ENCODE measurements around the gene ZMIZ1. TPM values are rescaled to one million over a fixed set of nuclear protein-coding genes. Genes with fewer than 3 reads are reported as not detected.

The ZMIZ1 gene
- total RNA-seq, 6 donors from 2014 or later, result 51.0 to 99.2 (median 91.8) TPM

- peak overlapping the region in 3 of 4 donors; percentile 42 to 80 (median 56) for H3K27ac ChIP-seq
- WGBS, 2 donors, result 82 to 100% methylated on average over 1 to 4 of the region's 4 CpGs
- no peak for DNase-seq
- H3K36me3 ChIP-seq, result peaks cover 0 to 32% (median 18%) of the 10 kb centered on the region in 4 donors
- H3K9me3 ChIP-seq, result no peaks in the 10 kb centered on the region
- no peak for TF ChIP-seq EP300 (IDR thresholded peaks at IDR 0.05)
- no peak for TF ChIP-seq POLR2AphosphoS5 (IDR thresholded peaks at IDR 0.05)
- TF ChIP-seq, protein P1, sequence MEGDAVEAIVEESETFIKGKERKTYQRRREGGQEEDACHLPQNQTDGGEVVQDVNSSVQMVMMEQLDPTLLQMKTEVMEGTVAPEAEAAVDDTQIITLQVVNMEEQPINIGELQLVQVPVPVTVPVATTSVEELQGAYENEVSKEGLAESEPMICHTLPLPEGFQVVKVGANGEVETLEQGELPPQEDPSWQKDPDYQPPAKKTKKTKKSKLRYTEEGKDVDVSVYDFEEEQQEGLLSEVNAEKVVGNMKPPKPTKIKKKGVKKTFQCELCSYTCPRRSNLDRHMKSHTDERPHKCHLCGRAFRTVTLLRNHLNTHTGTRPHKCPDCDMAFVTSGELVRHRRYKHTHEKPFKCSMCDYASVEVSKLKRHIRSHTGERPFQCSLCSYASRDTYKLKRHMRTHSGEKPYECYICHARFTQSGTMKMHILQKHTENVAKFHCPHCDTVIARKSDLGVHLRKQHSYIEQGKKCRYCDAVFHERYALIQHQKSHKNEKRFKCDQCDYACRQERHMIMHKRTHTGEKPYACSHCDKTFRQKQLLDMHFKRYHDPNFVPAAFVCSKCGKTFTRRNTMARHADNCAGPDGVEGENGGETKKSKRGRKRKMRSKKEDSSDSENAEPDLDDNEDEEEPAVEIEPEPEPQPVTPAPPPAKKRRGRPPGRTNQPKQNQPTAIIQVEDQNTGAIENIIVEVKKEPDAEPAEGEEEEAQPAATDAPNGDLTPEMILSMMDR (IDR thresholded peaks at IDR 0.05), result no peak
- TF ChIP-seq POLR2A (IDR thresholded peaks at IDR 0.05), result no peak
- no peak for ATAC-seq (ENCODE audit: low FRiP score in 2 of 2)
- no peak overlapping the region for H3K4me3 ChIP-seq
- H3K27me3 ChIP-seq, result no peaks in the 10 kb centered on the region
- peaks cover 53 to 82% (median 73%) of the 10 kb centered on the region in 4 donors for H3K4me1 ChIP-seq
Measured at GRCh38 chr10:79115302-79115701, 46.5 kb downstream of the ZMIZ1 start.

DNA sequence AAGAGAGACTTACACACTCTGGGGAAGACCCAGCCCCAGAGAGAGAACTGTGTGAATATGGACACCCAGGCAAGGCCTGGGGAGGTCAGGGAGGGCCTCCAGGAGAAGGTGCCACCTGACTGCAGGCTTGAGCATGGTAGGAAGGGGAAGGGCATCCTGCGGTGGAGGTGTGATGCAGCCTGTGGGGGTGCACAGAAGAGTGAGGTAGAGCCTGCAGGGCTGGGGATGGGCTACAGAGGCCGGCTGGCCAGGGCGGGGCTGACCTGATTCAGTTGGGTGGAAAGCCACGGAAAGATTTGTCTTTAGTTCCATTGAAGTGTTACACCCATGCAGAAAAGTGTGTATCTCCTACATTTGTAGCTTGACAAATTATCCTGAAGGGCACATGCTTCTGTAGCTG lies 47.6 kb downstream of the ZMIZ1 start:
- no peak for TF ChIP-seq POLR2A (IDR thresholded peaks at IDR 0.05)
- TF ChIP-seq, protein P1 (IDR thresholded peaks at IDR 0.05), result no peak
- TF ChIP-seq EP300 (IDR thresholded peaks at IDR 0.05), result no peak
- ATAC-seq (ENCODE audit: low FRiP score in 2 of 2) (no peak), DNase-seq (no peak)
- Histone ChIP-seq H3K36me3 (peaks cover 0 to 33% (median 19%) of the 10 kb centered on the region in 4 donors), H3K27me3 (no peaks in the 10 kb centered on the region), H3K27ac (peak overlapping the region in 3 of 4 donors; percentile 42 to 56 (median 51)), H3K4me1 (peaks cover 53 to 78% (median 69%) of the 10 kb centered on the region in 4 donors), H3K9me3 (no peaks in the 10 kb centered on the region), H3K4me3 (no peak overlapping the region)
- 62 to 74% methylated on average over 4 of the region's 4 CpGs for whole genome bisulfite sequencing, 2 donors

- no peaks in the 10 kb centered on the region for H3K9me3 ChIP-seq
- H3K4me3 ChIP-seq, result no peak overlapping the region
- 53 to 54% methylated on average over 12 of the region's 12 CpGs for WGBS, 2 donors
- H3K27me3 ChIP-seq, result no peaks in the 10 kb centered on the region
- TF ChIP-seq EP300 (IDR thresholded peaks at IDR 0.05) (peak in 1 of 4 donors; percentile 37), POLR2AphosphoS5 (IDR thresholded peaks at IDR 0.05) (peak in 1 of 2 donors; percentile 57), POLR2A (IDR thresholded peaks at IDR 0.05) (peak in 1 of 4 donors; percentile 20)
- TF ChIP-seq, protein P1 (IDR thresholded peaks at IDR 0.05), result no peak
- peak overlapping the region in 3 of 4 donors; percentile 42 to 56 (median 51) for H3K27ac ChIP-seq
- ATAC-seq (ENCODE audit: low FRiP score in 2 of 2) (peak in 1 of 2 donors; percentile 47), DNase-seq (peak in 1 of 2 donors; percentile 83)
- peaks cover 47 to 71% (median 63%) of the 10 kb centered on the region in 4 donors for H3K4me1 ChIP-seq
- H3K36me3 ChIP-seq, result peaks cover 0 to 39% (median 21%) of the 10 kb centered on the region in 4 donors
Measured at GRCh38 chr10:79116801-79117723, 48.3 kb downstream of the ZMIZ1 start.

GRCh38 chr10:79118286-79119202 lies 49.8 kb downstream of the ZMIZ1 start:
- H3K27ac ChIP-seq, result peak overlapping the region in 2 of 4 donors; percentile 35 to 56
- H3K4me1 ChIP-seq, result peaks cover 32 to 56% (median 48%) of the 10 kb centered on the region in 4 donors
- peaks cover 0 to 49% (median 24%) of the 10 kb centered on the region in 4 donors for H3K36me3 ChIP-seq
- no peak for TF ChIP-seq POLR2AphosphoS5 (IDR thresholded peaks at IDR 0.05)
- TF ChIP-seq POLR2A (IDR thresholded peaks at IDR 0.05), result no peak
- no peak for TF ChIP-seq EP300 (IDR thresholded peaks at IDR 0.05)
- TF ChIP-seq, protein P1 (IDR thresholded peaks at IDR 0.05), result no peak
- WGBS, 2 donors, result 75 to 83% methylated on average over 19 to 25 of the region's 25 CpGs
- ATAC-seq (ENCODE audit: low FRiP score in 2 of 2) (no peak), DNase-seq (no peak)
- no peaks in the 10 kb centered on the region for H3K9me3 ChIP-seq
- H3K4me3 ChIP-seq, result no peak overlapping the region
- H3K27me3 ChIP-seq, result no peaks in the 10 kb centered on the region
